ENCODE results near the gene CFAP61.

CFAP61 gene

GRCh38 chr20:20143646-20144045, 91.3 kb downstream of the CFAP61 start:
- TF ChIP-seq ZFX (IDR thresholded peaks at IDR 0.05) (no peak), CTCF (conservative IDR thresholded peaks at IDR 0.05) (no peak)
- no peak overlapping the region for H3K27ac ChIP-seq

GRCh38 chr20:20148779-20149178, 96.4 kb downstream of the CFAP61 start:
- TF ChIP-seq CTCF (conservative IDR thresholded peaks at IDR 0.05) (no peak), ZFX (IDR thresholded peaks at IDR 0.05) (no peak)
- no peak overlapping the region for H3K27ac ChIP-seq

- H3K27ac ChIP-seq: no peak overlapping the region
- TF ChIP-seq CTCF (conservative IDR thresholded peaks at IDR 0.05) (no peak), ZFX (IDR thresholded peaks at IDR 0.05) (no peak)
These were observed 97.9 kb downstream of the CFAP61 start for GRCh38 chr20:20150241-20150640.

- H3K27ac ChIP-seq: no peak overlapping the region
- TF ChIP-seq CTCF (conservative IDR thresholded peaks at IDR 0.05) (no peak), ZFX (IDR thresholded peaks at IDR 0.05) (no peak)
These were observed 108.2 kb downstream of the CFAP61 start for GRCh38 chr20:20160520-20160919.

- H3K27ac ChIP-seq: no peak overlapping the region
- TF ChIP-seq ZFX (IDR thresholded peaks at IDR 0.05): no peak
- TF ChIP-seq CTCF (conservative IDR thresholded peaks at IDR 0.05): no peak
These were observed 109.3 kb downstream of the CFAP61 start for GRCh38 chr20:20161611-20162010.

- TF ChIP-seq CTCF (conservative IDR thresholded peaks at IDR 0.05) (no peak), ZFX (IDR thresholded peaks at IDR 0.05) (no peak)
- H3K27ac ChIP-seq: no peak overlapping the region
These were observed 115.4 kb downstream of the CFAP61 start for GRCh38 chr20:20167698-20168097.

GRCh38 chr20:20173254-20173653, 120.9 kb downstream of the CFAP61 start:
- H3K27ac ChIP-seq: no peak overlapping the region

More at GRCh38 chr20:20173254-20173653, 120.9 kb downstream of the CFAP61 start:
- TF ChIP-seq CTCF (conservative IDR thresholded peaks at IDR 0.05) (no peak), ZFX (IDR thresholded peaks at IDR 0.05) (no peak)

All from C4-2B (cell line).